CD4-positive, alpha-beta T cell (primary cell): ENCODE results near the gene PLOD1. TPM values are rescaled to one million over a fixed set of nuclear protein-coding genes. Genes with fewer than 3 reads are reported as not detected.
"Not testable (repeated sequence)": the region's sequence is repeated elsewhere in the genome, so short reads cannot be mapped to it uniquely, and the experiment has no call there.

Experiments
- ATAC-seq: fragments of 200-7000 bp; cut with Tn5 transposase; one replicate; pipeline ENCODE4 v1.10.0; 2022; ENCODE audit warnings: mild to moderate bottlenecking; ENCODE audit not compliant: poor library complexity
- CTCF ChIA-PET: fragments of 350-600 bp; sonication (Branson Sonifier 250); formaldehyde crosslinking; loops from one replicate; lab custom pipeline; 2021; ENCODE audit warnings: antibody characterized with exemption, inconsistent platforms; lab: Charles Lee
- POLR2A ChIA-PET: fragments of 350-600 bp; sonication (Branson Sonifier 250); formaldehyde crosslinking; loops from one replicate; lab custom pipeline; 2021; ENCODE audit warnings: antibody characterized with exemption, inconsistent platforms; lab: Charles Lee
- DNase-seq, 14 experiments: peaks; one replicate each; pipeline ENCODE4 v3.0.0-alpha.2; 2013 to 2020; ENCODE audit warnings: mixed read lengths in 2 of 14
- H3K27ac ChIP-seq, 2 donors: one replicate each; pipeline versions ENCODE4 v1.5.1 to v1.7.0; 2013; ENCODE audit warnings: low read length in 2 of 2, low read depth in 1 of 2, mild to moderate bottlenecking in 1 of 2
- H3K27me3 ChIP-seq, 2 experiments: 1 replicate in 1 of 2; 2 replicates in 1 of 2; pipeline versions ENCODE4 v1.6.1 to v1.7.0; 2013; ENCODE audit warnings: low read length in 2 of 2, control low read depth in 1 of 2, mild to moderate bottlenecking in 1 of 2, moderate library complexity in 1 of 2; ENCODE audit not compliant: insufficient read depth in 2 of 2, control insufficient read depth in 1 of 2
- H3K36me3 ChIP-seq: one replicate; pipeline ENCODE4 v1.6.1; 2013; ENCODE audit warnings: low read length, control low read depth; ENCODE audit not compliant: insufficient read depth
- H3K4me1 ChIP-seq: one replicate; pipeline ENCODE4 v1.6.1; 2013; ENCODE audit warnings: low read length, control low read depth; ENCODE audit not compliant: insufficient read depth
- H3K4me3 ChIP-seq: one replicate; pipeline ENCODE4 v1.5.1; 2013; ENCODE audit warnings: mild to moderate bottlenecking, low read length, moderate library complexity
- H3K9me3 ChIP-seq, 2 experiments: 1 replicate in 1 of 2; 2 replicates in 1 of 2; pipeline versions ENCODE4 v1.6.1 to v1.7.0; 2013; ENCODE audit warnings: low read length in 2 of 2, mild to moderate bottlenecking in 2 of 2, control low read depth in 1 of 2, moderate library complexity in 1 of 2; ENCODE audit not compliant: control insufficient read depth in 1 of 2, insufficient read depth in 1 of 2
- H3K27ac Mint-ChIP-seq: one replicate; pipeline ENCODE4 v1.8.0; 2020; ENCODE audit warnings: mixed read lengths
- H3K27me3 Mint-ChIP-seq: one replicate; pipeline ENCODE4 v1.8.0; 2021; ENCODE audit warnings: mixed read lengths
- H3K36me3 Mint-ChIP-seq: one replicate; pipeline ENCODE4 v1.8.0; 2021; ENCODE audit warnings: low read depth, mixed read lengths
- H3K4me1 Mint-ChIP-seq: one replicate; pipeline ENCODE4 v1.8.0; 2021; ENCODE audit warnings: low read depth, mixed read lengths
- H3K4me3 Mint-ChIP-seq: one replicate; pipeline ENCODE4 v1.8.0; 2020; ENCODE audit warnings: mild to moderate bottlenecking, mixed read lengths
- H3K9me3 Mint-ChIP-seq: one replicate; pipeline ENCODE4 v1.8.0; 2020; ENCODE audit warnings: mixed read lengths
- CTCF ChIP-seq: fragments of 200-600 bp; IDR thresholded peaks from one replicate; pipeline ENCODE4 v1.8.0; 2022; ENCODE audit warnings: antibody characterized with exemption, mild to moderate bottlenecking
- intact Hi-C, 2 experiments: fragments of 100-400 bp; cut with DNase I in 1 of 2; cut with micrococcal nuclease in 1 of 2; formaldehyde crosslinking; loops; one replicate each; pipeline versions ENCODE4 v1.15.1 to v1.9.0; 2023 to 2025; cut with DNase I, micrococcal nuclease
- total RNA-seq, 174 experiments: library from RNA in 2 of 174; stranded (reverse) in 2 of 174; gene quantifications; one replicate each; pipeline ENCODE4 v1.2.3 and lab custom pipeline; 2021 to 2026

The PLOD1 gene
- total RNA-seq, 2 experiments from 2014 or later = 1.6 to 1.8 TPM

GRCh38 chr1:11906870-11907269, 27.6 kb upstream of the PLOD1 start:
- ChIA-PET POLR2A (interaction anchor here (0.6 to 1.8 kb wide), 2 partner anchors 242 to 264 kb away, joined by 3 to 16 read pairs; partner anchors contain the start of gene FBXO6), CTCF (no interaction called here)
- DNase-seq (peak in 2 of 14 experiments; percentile 13 to 39), ATAC-seq (no peak)
- Histone ChIP-seq H3K9me3 (peaks cover 0 to 10% of the 10 kb centered on the region in 2 experiments), H3K4me1 (peaks cover 36% of the 10 kb centered on the region), H3K27ac (no peak overlapping the region), H3K27me3 (peaks cover 10 to 11% of the 10 kb centered on the region in 2 experiments), H3K4me3 (no peak overlapping the region), H3K36me3 (no peaks in the 10 kb centered on the region)
- intact Hi-C loops = loop anchor here (1.0 to 10.0 kb wide), 6 partner anchors 50 to 268 kb away; partner anchors contain the start of genes CLCN6 (in 1 of the 2), FBXO2 (in 1 of the 2), FBXO44 (in 1 of the 2) and NPPB (in 1 of the 2)
- Mint-ChIP-seq H3K36me3 (peaks cover 16% of the 10 kb centered on the region), H3K4me3 (peak overlapping the region; percentile 35), H3K9me3 (no peaks in the 10 kb centered on the region), H3K27ac (peak overlapping the region; percentile 89), H3K27me3 (peaks cover 26% of the 10 kb centered on the region), H3K4me1 (peaks cover 41% of the 10 kb centered on the region)
- TF ChIP-seq CTCF = no peak

GRCh38 chr1:11907275-11908094, 27.0 kb upstream of the PLOD1 start:
- ChIA-PET POLR2A (interaction anchor here (0.5 to 5.0 kb wide), 66 partner anchors 8 to 1413 kb away, joined by 3 to 133 read pairs (median 4); partner anchors contain the start of genes AGTRAP, CLCN6, EXOSC10 and FBXO2), CTCF (interaction anchor here (0.6 to 2.1 kb wide), 9 partner anchors 20 to 870 kb away, joined by 3 to 15 read pairs (median 4); partner anchors contain the start of genes CLCN6, MFN2 and MTHFR)
- H3K4me1 Mint-ChIP-seq = peaks cover 41% of the 10 kb centered on the region
- peaks cover 20% of the 10 kb centered on the region for H3K27me3 Mint-ChIP-seq
- Histone ChIP-seq H3K9me3 (peaks cover 0 to 10% of the 10 kb centered on the region in 2 experiments), H3K4me1 (peaks cover 36% of the 10 kb centered on the region), H3K36me3 (no peaks in the 10 kb centered on the region), H3K4me3 (peak overlapping the region; percentile 90), H3K27ac (peak overlapping the region; percentile 86 to 97), H3K27me3 (peaks cover 6% of the 10 kb centered on the region in 2 experiments)
- intact Hi-C loops = loop anchor here (1.0 to 10.0 kb wide), 8 partner anchors 50 to 267 kb away; partner anchors contain the start of genes CLCN6 (in 1 of the 2), FBXO2 (in 1 of the 2), FBXO44 (in 1 of the 2) and MFN2 (in 1 of the 2)
- peak; percentile 81 for TF ChIP-seq CTCF
- DNase-seq (peak; percentile 80 to 97 (median 88)), ATAC-seq (peak; percentile 67)
- H3K4me3 Mint-ChIP-seq = peak overlapping the region; percentile 91
- H3K9me3 Mint-ChIP-seq = no peaks in the 10 kb centered on the region
- H3K27ac Mint-ChIP-seq = peak overlapping the region; percentile 100
- H3K36me3 Mint-ChIP-seq = peaks cover 16% of the 10 kb centered on the region

- Mint-ChIP-seq H3K36me3 (peaks cover 16% of the 10 kb centered on the region), H3K4me3 (peak overlapping the region; percentile 91), H3K4me1 (peaks cover 41% of the 10 kb centered on the region), H3K9me3 (no peaks in the 10 kb centered on the region), H3K27ac (peak overlapping the region; percentile 100), H3K27me3 (peaks cover 19% of the 10 kb centered on the region)
- Histone ChIP-seq H3K4me3 (peak overlapping the region; percentile 90), H3K27me3 (peaks cover 1 to 4% of the 10 kb centered on the region in 2 experiments), H3K36me3 (no peaks in the 10 kb centered on the region), H3K4me1 (peaks cover 36% of the 10 kb centered on the region), H3K27ac (peak overlapping the region; percentile 86 to 97), H3K9me3 (peaks cover 0 to 10% of the 10 kb centered on the region in 2 experiments)
- intact Hi-C loops = loop anchor here (2.0 to 10.0 kb wide), 6 partner anchors 51 to 267 kb away; partner anchors contain the start of genes FBXO2 (in 1 of the 2), FBXO44 (in 1 of the 2), MFN2 (in 1 of the 2) and NPPB (in 1 of the 2)
- TF ChIP-seq CTCF = no peak
- ChIA-PET CTCF (interaction anchor here (0.7 to 2.1 kb wide), 8 partner anchors 21 to 870 kb away, joined by 3 to 15 read pairs (median 4); partner anchors contain the start of genes CLCN6 and MTHFR), POLR2A (interaction anchor here (0.5 to 5.0 kb wide), 68 partner anchors 8 to 1414 kb away, joined by 3 to 133 read pairs (median 4); partner anchors contain the start of genes AGTRAP, CLCN6, EXOSC10 and FBXO2)
- peak in 12 of 14 experiments; percentile 24 to 93 (median 49) for DNase-seq
- ATAC-seq = peak; percentile 57
Measured at GRCh38 chr1:11908095-11908675, 26.3 kb upstream of the PLOD1 start.

- peaks cover 30% of the 10 kb centered on the region for H3K4me1 Mint-ChIP-seq
- intact Hi-C loops = loop anchor here in 1 of 2 experiments (2.0 to 5.0 kb wide), 2 partner anchors 14 to 71 kb away; partner anchors contain the start of gene MFN2
- peaks cover 16% of the 10 kb centered on the region for H3K36me3 Mint-ChIP-seq
- ChIA-PET POLR2A (interaction anchor here (1.0 to 5.0 kb wide), 5 partner anchors 10 to 229 kb away, joined by 3 to 133 read pairs (median 15); partner anchors contain the start of genes AGTRAP, KIAA2013, MAD2L2 and MFN2), CTCF (interaction anchor here (2.2 kb wide), 1 partner anchor 72 kb away, joined by 7 read pairs; no protein-coding TSS in a partner anchor)
- not testable (repeated sequence) for H3K27ac ChIP-seq, H3K9me3 Mint-ChIP-seq, H3K9me3 ChIP-seq, ATAC-seq, H3K27me3 Mint-ChIP-seq, H3K27me3 ChIP-seq, H3K4me3 ChIP-seq, H3K36me3 ChIP-seq
- peak overlapping the region; percentile 26 for H3K4me3 Mint-ChIP-seq
- H3K4me1 ChIP-seq = peaks cover 24% of the 10 kb centered on the region
- H3K27ac Mint-ChIP-seq = peak overlapping the region; percentile 100
- DNase-seq = peak in 1 of 14 experiments; percentile 17
Measured at GRCh38 chr1:11910914-11911228, 23.6 kb upstream of the PLOD1 start.
